Smooth muscle cell (in vitro differentiated cells): Measurements from ENCODE around the gene LOXL1. TPM values are rescaled to one million over a fixed set of nuclear protein-coding genes. Genes with fewer than 3 reads are reported as not detected.

Source experiments
- DNase-seq: peaks from one replicate; lab custom pipeline; 2025; ENCODE audit not compliant: unreplicated experiment; lab: John Stamatoyannopoulos, UW
- H2AFZ ChIP-seq: fragments of 200-600 bp; sonication (generic); 2 replicates; pipeline ENCODE4 v1.6.0; 2016; ENCODE audit warnings: antibody characterized with exemption, low read depth, mild to moderate bottlenecking
- H3F3A ChIP-seq: fragments of 200-600 bp; sonication (generic); 2 replicates; pipeline ENCODE4 v1.6.0; 2017; ENCODE audit warnings: antibody characterized with exemption, low read depth
- H3K27ac ChIP-seq: fragments of 200-600 bp; sonication (generic); 2 replicates; pipeline ENCODE4 v1.5.1; 2016; ENCODE audit warnings: low read depth, mild to moderate bottlenecking
- H3K27me3 ChIP-seq: fragments of 200-600 bp; sonication (generic); 2 replicates; pipeline ENCODE4 v1.6.1; 2016; ENCODE audit warnings: low read depth, mild to moderate bottlenecking
- H3K36me3 ChIP-seq: fragments of 200-600 bp; sonication (generic); 2 replicates; pipeline ENCODE4 v1.5.1; 2016; ENCODE audit warnings: low read depth
- H3K4me1 ChIP-seq: fragments of 200-600 bp; sonication (generic); 2 replicates; pipeline ENCODE4 v1.5.1; 2016; ENCODE audit warnings: low read depth
- H3K4me2 ChIP-seq: fragments of 200-600 bp; sonication (generic); 2 replicates; pipeline ENCODE4 v1.6.0; 2016; ENCODE audit warnings: mild to moderate bottlenecking
- H3K4me3 ChIP-seq: fragments of 200-600 bp; sonication (generic); 2 replicates; pipeline ENCODE4 v1.5.1; 2016; ENCODE audit warnings: mild to moderate bottlenecking
- H3K79me2 ChIP-seq: fragments of 200-600 bp; sonication (generic); 2 replicates; pipeline ENCODE4 v1.6.0; 2016; ENCODE audit warnings: low read depth, mild to moderate bottlenecking
- H3K9ac ChIP-seq: fragments of 200-600 bp; sonication (generic); 2 replicates; pipeline ENCODE4 v1.6.0; 2016; ENCODE audit warnings: low read depth
- H3K9me3 ChIP-seq: fragments of 200-600 bp; sonication (generic); replicated peaks from 2 replicates; pipeline ENCODE4 v1.5.1; 2016; ENCODE audit warnings: low read depth
- H4K20me1 ChIP-seq: fragments of 200-600 bp; sonication (generic); 2 replicates; pipeline ENCODE4 v1.6.0; 2016; ENCODE audit warnings: low read depth
- WGBS: methylation state at CpG from one replicate; pipeline ENCODE4 v1.1.7; 2016; ENCODE audit warnings: low lambda C conversion rate; 5-methylcytosine and 5-hydroxymethylcytosine counted together
- polyA plus RNA-seq: library from polyadenylated mRNA; unstranded; fragments of >200 nt; fragmentation: Nextera tagmentation; extraction: Ambion mirVana; gene quantifications from 2 replicates; pipeline ENCODE4 v1.2.1, GENCODE V29; 2016
- total RNA-seq: library from RNA; depleted of rRNA; stranded (reverse); fragments of >200 nt; gene quantifications from 2 replicates; pipeline ENCODE4 v1.2.3, GENCODE V29; 2014
- TF ChIP-seq, protein P1 (sequence below): fragments of 200-600 bp; sonication (generic); IDR thresholded peaks from 2 replicates; pipeline ENCODE4 v1.5.1; 2017; ENCODE audit warnings: borderline replicate concordance, mild to moderate bottlenecking, antibody characterized with exemption; ENCODE audit not compliant: insufficient read depth, poor library complexity, severe bottlenecking

The LOXL1 gene
- total and polyA plus RNA-seq, 2 experiments from 2014 or later = 252 to 899 TPM

DNA sequence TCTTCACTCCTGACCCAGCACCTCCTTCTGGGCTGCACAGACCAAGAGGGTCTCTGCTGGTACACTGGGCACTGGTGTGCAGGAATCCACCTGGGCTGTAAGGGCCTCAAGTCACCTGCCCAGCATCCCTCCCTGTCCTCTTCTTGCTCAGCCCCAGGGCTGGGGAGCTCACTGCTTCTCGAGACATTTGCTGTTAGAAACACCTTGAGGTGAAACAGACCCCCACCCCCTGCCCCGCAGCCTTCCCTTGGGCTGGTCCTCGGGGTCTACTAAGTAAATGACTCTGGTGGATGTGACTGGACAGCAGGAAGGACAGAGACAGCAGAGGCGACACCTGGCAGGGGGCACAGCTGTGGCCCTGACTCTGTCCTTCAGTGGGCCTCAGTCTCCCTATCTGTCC, 29.1 kb downstream of the LOXL1 start:
- Histone ChIP-seq H3K79me2 (no peaks in the 10 kb centered on the region), H3K36me3 (no peaks in the 10 kb centered on the region), H3K4me2 (no peak overlapping the region), H3F3A (peaks cover 8% of the 10 kb centered on the region), H3K27ac (peak overlapping the region; percentile 13), H3K9ac (no peak overlapping the region), H2AFZ (no peak overlapping the region), H3K4me3 (no peak overlapping the region), H3K9me3 (no peaks in the 10 kb centered on the region), H3K4me1 (peaks cover 15% of the 10 kb centered on the region), H4K20me1 (no peaks in the 10 kb centered on the region), H3K27me3 (no peaks in the 10 kb centered on the region)
- WGBS = 94% methylated on average over 4 of the region's 4 CpGs
- TF ChIP-seq, protein P1, sequence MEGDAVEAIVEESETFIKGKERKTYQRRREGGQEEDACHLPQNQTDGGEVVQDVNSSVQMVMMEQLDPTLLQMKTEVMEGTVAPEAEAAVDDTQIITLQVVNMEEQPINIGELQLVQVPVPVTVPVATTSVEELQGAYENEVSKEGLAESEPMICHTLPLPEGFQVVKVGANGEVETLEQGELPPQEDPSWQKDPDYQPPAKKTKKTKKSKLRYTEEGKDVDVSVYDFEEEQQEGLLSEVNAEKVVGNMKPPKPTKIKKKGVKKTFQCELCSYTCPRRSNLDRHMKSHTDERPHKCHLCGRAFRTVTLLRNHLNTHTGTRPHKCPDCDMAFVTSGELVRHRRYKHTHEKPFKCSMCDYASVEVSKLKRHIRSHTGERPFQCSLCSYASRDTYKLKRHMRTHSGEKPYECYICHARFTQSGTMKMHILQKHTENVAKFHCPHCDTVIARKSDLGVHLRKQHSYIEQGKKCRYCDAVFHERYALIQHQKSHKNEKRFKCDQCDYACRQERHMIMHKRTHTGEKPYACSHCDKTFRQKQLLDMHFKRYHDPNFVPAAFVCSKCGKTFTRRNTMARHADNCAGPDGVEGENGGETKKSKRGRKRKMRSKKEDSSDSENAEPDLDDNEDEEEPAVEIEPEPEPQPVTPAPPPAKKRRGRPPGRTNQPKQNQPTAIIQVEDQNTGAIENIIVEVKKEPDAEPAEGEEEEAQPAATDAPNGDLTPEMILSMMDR = no peak
- no peak for DNase-seq

DNA sequence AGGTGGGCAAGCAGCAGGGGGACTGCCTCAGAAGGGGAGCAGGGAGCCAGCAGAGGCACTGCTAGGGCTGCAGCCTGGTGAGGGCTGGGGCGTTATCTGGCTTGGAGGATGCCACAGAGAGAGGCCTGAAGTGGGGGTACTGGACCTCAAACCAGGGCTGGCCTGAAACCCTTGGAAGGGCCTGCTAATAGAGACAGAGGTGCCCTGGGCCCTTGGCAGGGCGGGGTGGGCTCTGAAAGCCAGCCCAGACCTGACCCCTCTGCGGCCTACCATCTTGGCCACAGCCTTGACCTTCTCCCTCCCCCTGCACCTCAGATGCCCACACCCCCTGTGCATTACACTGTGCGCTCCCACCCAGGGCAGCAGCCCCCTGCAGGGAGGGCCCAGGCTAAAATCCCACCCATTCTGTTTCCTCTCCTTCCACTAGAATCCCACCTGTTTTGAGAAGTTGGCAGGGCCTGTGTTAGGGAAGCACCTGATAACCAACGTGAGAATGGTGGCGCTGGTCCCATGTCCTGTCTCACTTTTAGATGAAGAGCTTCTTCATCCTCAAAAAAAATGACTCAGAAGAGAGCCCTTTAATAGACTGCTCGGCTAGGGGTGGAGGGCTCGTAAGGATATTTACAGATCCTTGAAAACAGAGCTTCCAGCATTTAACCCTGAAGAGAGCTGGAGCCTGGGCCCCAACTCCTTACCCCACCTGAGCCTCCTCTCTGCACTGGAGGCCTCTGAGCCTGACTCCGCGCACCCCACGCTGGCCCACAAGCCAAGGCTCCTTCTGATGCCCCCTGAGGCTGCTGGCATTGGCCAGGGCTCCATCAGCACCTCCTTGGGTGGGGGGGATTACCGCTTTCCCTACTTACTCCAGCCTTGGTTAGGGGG, 29.8 kb downstream of the LOXL1 start:
- Histone ChIP-seq H3K27me3 (no peaks in the 10 kb centered on the region), H2AFZ (no peak overlapping the region), H3K4me3 (no peak overlapping the region), H3F3A (peaks cover 8% of the 10 kb centered on the region), H3K9ac (no peak overlapping the region), H3K4me1 (peaks cover 11% of the 10 kb centered on the region), H3K27ac (peak overlapping the region; percentile 13), H3K9me3 (no peaks in the 10 kb centered on the region), H3K4me2 (no peak overlapping the region), H3K79me2 (no peaks in the 10 kb centered on the region), H3K36me3 (no peaks in the 10 kb centered on the region), H4K20me1 (no peaks in the 10 kb centered on the region)
- TF ChIP-seq, protein P1 = no peak
- no peak for DNase-seq
- 84% methylated on average over 11 of the region's 12 CpGs for WGBS

- peaks cover 3% of the 10 kb centered on the region for H3F3A ChIP-seq
- no peak overlapping the region for H3K4me2 ChIP-seq
- no peaks in the 10 kb centered on the region for H3K79me2 ChIP-seq
- H3K9ac ChIP-seq = no peak overlapping the region
- H4K20me1 ChIP-seq = no peaks in the 10 kb centered on the region
- no peak overlapping the region for H2AFZ ChIP-seq
- peak overlapping the region; percentile 36 for H3K27ac ChIP-seq
- H3K4me1 ChIP-seq = peaks cover 5% of the 10 kb centered on the region
- no peaks in the 10 kb centered on the region for H3K27me3 ChIP-seq
- TF ChIP-seq, protein P1 = no peak
- H3K4me3 ChIP-seq = no peak overlapping the region
- H3K9me3 ChIP-seq = no peaks in the 10 kb centered on the region
- H3K36me3 ChIP-seq = no peaks in the 10 kb centered on the region
- DNase-seq = no peak
- WGBS = 42% methylated on average over 9 of the region's 9 CpGs
Measured at GRCh38 chr15:73956743-73957135, 30.5 kb downstream of the LOXL1 start.
